MCF 10A (cell line): ENCODE measurements around the gene METTL23. TPM values are rescaled to one million over a fixed set of nuclear protein-coding genes. Genes with fewer than 3 reads are reported as not detected.
"Not testable (repeated sequence)": the region's sequence is repeated elsewhere in the genome, so short reads cannot be mapped to it uniquely, and the experiment has no call there.

ENCODE experiments used
- BruUV-seq: library from RNA; stranded (reverse); fragments of 400-500 nt; replicated peaks from 2 replicates; lab custom pipeline; 2021; lab: Mats Ljungman, UMichigan
- CTCF ChIA-PET: fragments of 300-600 bp; sonication (Branson Sonifier 250); formaldehyde crosslinking; extraction: SDS; loops from one replicate; lab custom pipeline; 2021; ENCODE audit warnings: antibody characterized with exemption, inconsistent platforms; lab: Yijun Ruan, JAX
- POLR2A ChIA-PET: fragments of 300-600, 350-650 bp; sonication (Branson Sonifier 250); formaldehyde crosslinking; extraction: SDS; loops from one replicate; lab custom pipeline; 2020; ENCODE audit warnings: antibody characterized with exemption, inconsistent platforms; lab: Yijun Ruan, JAX
- DNase-seq: peaks from one replicate; pipeline ENCODE4 v3.0.0-alpha.2; 2018; ENCODE audit not compliant: unreplicated experiment
- H3K27ac Mint-ChIP-seq: one replicate; pipeline ENCODE4 v1.8.0; 2022; ENCODE audit warnings: mild to moderate bottlenecking, low read depth, mixed read lengths; ENCODE audit not compliant: unreplicated experiment
- H3K27me3 Mint-ChIP-seq: one replicate; pipeline ENCODE4 v1.8.0; 2022; ENCODE audit warnings: mixed read lengths; ENCODE audit not compliant: insufficient read depth, unreplicated experiment
- H3K36me3 Mint-ChIP-seq: one replicate; pipeline ENCODE4 v1.8.0; 2022; ENCODE audit warnings: mild to moderate bottlenecking, moderate library complexity, mixed read lengths; ENCODE audit not compliant: insufficient read depth, unreplicated experiment
- H3K4me1 Mint-ChIP-seq: one replicate; pipeline ENCODE4 v1.8.0; 2022; ENCODE audit warnings: mixed read lengths; ENCODE audit not compliant: insufficient read depth, unreplicated experiment
- H3K4me3 Mint-ChIP-seq: one replicate; pipeline ENCODE4 v1.8.0; 2022; ENCODE audit warnings: mild to moderate bottlenecking, moderate library complexity, mixed read lengths; ENCODE audit not compliant: unreplicated experiment
- H3K9me3 Mint-ChIP-seq: one replicate; pipeline ENCODE4 v1.8.0; 2022; ENCODE audit warnings: mixed read lengths; ENCODE audit not compliant: unreplicated experiment
- CTCF ChIP-seq: fragments of 200-600 bp; IDR thresholded peaks from one replicate; pipeline ENCODE4 v1.8.0; 2022; ENCODE audit warnings: antibody characterized with exemption, mild to moderate bottlenecking; ENCODE audit not compliant: unreplicated experiment
- intact Hi-C: fragments of 100-400 bp; cut with micrococcal nuclease; formaldehyde crosslinking; loops from 2 replicates; pipeline ENCODE4 v1.14.1; 2022
- total RNA-seq: library from RNA; stranded (reverse); gene quantifications from 2 replicates; pipeline ENCODE4 v1.2.3, GENCODE V29; 2022

METTL23 gene
- total RNA-seq, 1 experiment from 2014 or later: 35.1 TPM

GRCh38 chr17:76737082-76737675 lies 10.5 kb downstream of the METTL23 start, which contains the start of gene SRSF2:
SRSF2 (minus strand) TSS chr17:76737331; CDS start chr17:76737160, 171 bp downstream.
- TF ChIP-seq CTCF: no peak
- DNase-seq: peak; percentile 98
- CTCF ChIA-PET: interaction anchor here (0.7 to 0.9 kb wide), 3 partner anchors 12 to 542 kb away, joined by 3 to 5 read pairs (median 4); no protein-coding TSS in a partner anchor

GRCh38 chr17:76737676-76738467 lies 11.2 kb downstream of the METTL23 start, which contains the start of gene MFSD11:
MFSD11 (plus strand) TSS chr17:76738119; CDS start chr17:76738353, 234 bp downstream.
- intact Hi-C loops: loop anchor here (1.0 to 10.0 kb wide), 2 partner anchors 101 to 327 kb away; no protein-coding TSS in a partner anchor

More at GRCh38 chr17:76737082-76737675, 10.5 kb downstream of the METTL23 start, which contains the start of gene SRSF2:
- Mint-ChIP-seq H3K27ac (peak within 1 kb of the TSS; percentile 97), H3K27me3 (no peaks in the 10 kb centered on the region), H3K4me3 (peak within 1 kb of the TSS; percentile 100), H3K36me3 (peaks cover 71% of the 10 kb centered on the region), H3K4me1 (peaks cover 20% of the 10 kb centered on the region), H3K9me3 (no peaks in the 10 kb centered on the region)
- POLR2A ChIA-PET: interaction anchor here (0.6 to 9.1 kb wide), 16 partner anchors 9 to 324 kb away, joined by 3 to 150 read pairs (median 3); partner anchors contain the start of genes JMJD6 and METTL23
- BruUV-seq: no TSS peak
- intact Hi-C loops: loop anchor here (10.0 kb wide), 1 partner anchor 328 kb away; no protein-coding TSS in a partner anchor

GRCh38 chr17:76738468-76738850 lies 11.8 kb downstream of the METTL23 start:
- intact Hi-C loops: loop anchor here (1.0 to 10.0 kb wide), 2 partner anchors 101 to 326 kb away; no protein-coding TSS in a partner anchor
- TSS peak; percentile 38 for BruUV-seq
- DNase-seq: no peak

More at GRCh38 chr17:76737676-76738467, 11.2 kb downstream of the METTL23 start, which contains the start of gene MFSD11:
- POLR2A ChIA-PET: interaction anchor here (0.6 to 9.1 kb wide), 17 partner anchors 11 to 551 kb away, joined by 3 to 150 read pairs (median 3); partner anchors contain the start of genes JMJD6, METTL23 and RHBDF2
- Mint-ChIP-seq H3K27me3 (no peaks in the 10 kb centered on the region), H3K4me3 (peak within 1 kb of the TSS; percentile 100), H3K4me1 (peaks cover 20% of the 10 kb centered on the region), H3K9me3 (no peaks in the 10 kb centered on the region), H3K36me3 (peaks cover 69% of the 10 kb centered on the region), H3K27ac (peak within 1 kb of the TSS; percentile 97)
- CTCF ChIA-PET: interaction anchor here (0.6 to 1.5 kb wide), 5 partner anchors 11 to 542 kb away, joined by 3 to 5 read pairs (median 4); no protein-coding TSS in a partner anchor
- TF ChIP-seq CTCF: no peak
- DNase-seq: peak; percentile 90
- no TSS peak for BruUV-seq

GRCh38 chr17:76739568-76740115 lies 13.0 kb downstream of the METTL23 start:
- intact Hi-C loops: loop anchor here (10.0 kb wide), 1 partner anchor 325 kb away; no protein-coding TSS in a partner anchor

More at GRCh38 chr17:76738468-76738850, 11.8 kb downstream of the METTL23 start:
- TF ChIP-seq CTCF: no peak
- H3K36me3 Mint-ChIP-seq: peaks cover 63% of the 10 kb centered on the region
- no peaks in the 10 kb centered on the region for H3K9me3 Mint-ChIP-seq
- ChIA-PET POLR2A (interaction anchor here (0.7 to 9.1 kb wide), 11 partner anchors 11 to 888 kb away, joined by 3 to 150 read pairs (median 4); partner anchors contain the start of genes JMJD6, METTL23 and RHBDF2), CTCF (interaction anchor here (0.6 to 1.5 kb wide), 4 partner anchors 41 to 292 kb away, joined by 3 to 4 read pairs (median 4); no protein-coding TSS in a partner anchor)
- H3K27ac Mint-ChIP-seq: peak overlapping the region; percentile 97
- peak overlapping the region; percentile 100 for H3K4me3 Mint-ChIP-seq
- peaks cover 17% of the 10 kb centered on the region for H3K4me1 Mint-ChIP-seq
- H3K27me3 Mint-ChIP-seq: no peaks in the 10 kb centered on the region

More at GRCh38 chr17:76739568-76740115, 13.0 kb downstream of the METTL23 start:
- POLR2A ChIA-PET: interaction anchor here (0.6 to 9.1 kb wide), 8 partner anchors 9 to 1479 kb away, joined by 3 to 150 read pairs (median 3); partner anchors contain the start of genes JMJD6 and METTL23
- not testable (repeated sequence) for H3K27me3 Mint-ChIP-seq, H3K27ac Mint-ChIP-seq, BruUV-seq, H3K9me3 Mint-ChIP-seq, H3K4me3 Mint-ChIP-seq, H3K4me1 Mint-ChIP-seq, DNase-seq
- CTCF ChIA-PET: interaction anchor here (0.6 to 1.5 kb wide), 2 partner anchors 16 to 181 kb away, joined by 3 to 4 read pairs; no protein-coding TSS in a partner anchor
- H3K36me3 Mint-ChIP-seq: peaks cover 57% of the 10 kb centered on the region
